Measurements from ENCODE around the gene UNC5A. TPM values are rescaled to one million over a fixed set of nuclear protein-coding genes. Genes with fewer than 3 reads are reported as not detected.

UNC5A gene
- total RNA-seq, 1 donor from 2014 or later: not detected

GRCh38 chr5:176813587-176814312 lies 3.4 kb downstream of the UNC5A start:
- H3K36me3 ChIP-seq: no peaks in the 10 kb centered on the region
- no peaks in the 10 kb centered on the region for H3K27me3 ChIP-seq
- no peak for DNase-seq (ENCODE audit: extremely low spot score in 2 of 2)
- no peak overlapping the region for H3K4me3 ChIP-seq
- no peak overlapping the region for H3K27ac ChIP-seq
- no peaks in the 10 kb centered on the region for H3K9me3 ChIP-seq
- intact Hi-C loops (cut with DNase I): no loop called here
- TF ChIP-seq CTCF (IDR thresholded peaks at IDR 0.05) (no peak), POLR2AphosphoS5 (IDR thresholded peaks at IDR 0.05; ENCODE audit: insufficient read depth in 1 of 2, low read depth in 1 of 2) (no peak), POLR2A (IDR thresholded peaks at IDR 0.05) (no peak)
- peaks cover 34% of the 10 kb centered on the region for H3K4me1 ChIP-seq

- intact Hi-C loops (cut with DNase I): no loop called here
- Histone ChIP-seq H3K27ac (no peak overlapping the region), H3K9me3 (no peaks in the 10 kb centered on the region), H3K4me1 (peaks cover 34% of the 10 kb centered on the region), H3K27me3 (no peaks in the 10 kb centered on the region), H3K4me3 (no peak overlapping the region), H3K36me3 (no peaks in the 10 kb centered on the region)
- no peak for DNase-seq (ENCODE audit: extremely low spot score in 2 of 2)
- TF ChIP-seq POLR2AphosphoS5 (IDR thresholded peaks at IDR 0.05; ENCODE audit: insufficient read depth in 1 of 2, low read depth in 1 of 2) (no peak), POLR2A (IDR thresholded peaks at IDR 0.05) (no peak), CTCF (IDR thresholded peaks at IDR 0.05) (no peak)
Observed at GRCh38 chr5:176814313-176814685, 3.9 kb downstream of the UNC5A start.

- Histone ChIP-seq H3K4me3 (no peak overlapping the region), H3K4me1 (peaks cover 27% of the 10 kb centered on the region), H3K36me3 (no peaks in the 10 kb centered on the region), H3K9me3 (no peaks in the 10 kb centered on the region), H3K27me3 (no peaks in the 10 kb centered on the region), H3K27ac (no peak overlapping the region)
- intact Hi-C loops (cut with DNase I): no loop called here
- TF ChIP-seq POLR2AphosphoS5 (IDR thresholded peaks at IDR 0.05; ENCODE audit: insufficient read depth in 1 of 2, low read depth in 1 of 2) (no peak), CTCF (IDR thresholded peaks at IDR 0.05) (no peak), POLR2A (IDR thresholded peaks at IDR 0.05) (no peak)
- no peak for DNase-seq (ENCODE audit: extremely low spot score in 2 of 2)
Observed at GRCh38 chr5:176814836-176815438, 4.6 kb downstream of the UNC5A start.

GRCh38 chr5:176816043-176816745 lies 5.8 kb downstream of the UNC5A start:
- H3K4me1 ChIP-seq: peaks cover 20% of the 10 kb centered on the region
- H3K4me3 ChIP-seq: no peak overlapping the region
- H3K27me3 ChIP-seq: no peaks in the 10 kb centered on the region
- no peaks in the 10 kb centered on the region for H3K9me3 ChIP-seq
- TF ChIP-seq POLR2A (IDR thresholded peaks at IDR 0.05) (no peak), CTCF (IDR thresholded peaks at IDR 0.05) (no peak), POLR2AphosphoS5 (IDR thresholded peaks at IDR 0.05; ENCODE audit: insufficient read depth in 1 of 2, low read depth in 1 of 2) (no peak)
- H3K36me3 ChIP-seq: no peaks in the 10 kb centered on the region
- intact Hi-C loops (cut with DNase I): no loop called here
- no peak for DNase-seq (ENCODE audit: extremely low spot score in 2 of 2)
- H3K27ac ChIP-seq: no peak overlapping the region
